Fibroblast of lung (primary cell): ENCODE results near the gene SHROOM4. TPM values are rescaled to one million over a fixed set of nuclear protein-coding genes. Genes with fewer than 3 reads are reported as not detected.

Source experiments
- DNase-seq, 2 donors: peaks; one replicate each; pipeline versions ENCODE4 v3.0.0 to v3.0.0-alpha.2; 2010; ENCODE audit warnings: low read depth in 2 of 2
- H2AFZ ChIP-seq: 2 replicates; pipeline ENCODE4 v1.5.1; 2012; ENCODE audit warnings: low read length, control low read depth, inconsistent platforms
- H3K27ac ChIP-seq: 2 replicates; pipeline ENCODE4 v1.5.1; 2011; ENCODE audit warnings: low read length, control low read depth; ENCODE audit not compliant: insufficient read depth
- H3K27me3 ChIP-seq: 2 replicates; pipeline ENCODE4 v1.5.1; 2011; ENCODE audit warnings: mild to moderate bottlenecking, low read length; ENCODE audit not compliant: control insufficient read depth, insufficient read depth
- H3K36me3 ChIP-seq: 2 replicates; pipeline ENCODE4 v1.5.1; 2011; ENCODE audit warnings: low read length; ENCODE audit not compliant: control insufficient read depth, insufficient read depth
- H3K4me1 ChIP-seq: 2 replicates; pipeline ENCODE4 v1.5.1; 2011; ENCODE audit warnings: low read length; ENCODE audit not compliant: control insufficient read depth, insufficient read depth; ENCODE audit errors: extremely low read depth
- H3K4me2 ChIP-seq: 2 replicates; pipeline ENCODE4 v1.5.1; 2011; ENCODE audit warnings: low read length, control low read depth; ENCODE audit not compliant: insufficient read depth; ENCODE audit errors: extremely low read depth
- H3K4me3 ChIP-seq, 4 experiments: fragments of 200-600 bp in 1 of 4; sonication (generic) in 1 of 4; replicated peaks in 1 of 4; 2 replicates each; pipeline ENCODE4 v1.5.1; 2011 to 2016; ENCODE audit warnings: low read length in 4 of 4, low read depth in 3 of 4, mild to moderate bottlenecking in 3 of 4, control low read depth in 2 of 4, inconsistent platforms in 1 of 4, mixed read lengths in 1 of 4; ENCODE audit not compliant: insufficient read depth in 1 of 4; ENCODE audit errors: control extremely low read depth in 1 of 4
- H3K79me2 ChIP-seq: 2 replicates; pipeline ENCODE4 v1.5.1; 2012; ENCODE audit warnings: mild to moderate bottlenecking, low read length, inconsistent platforms; ENCODE audit not compliant: control insufficient read depth, insufficient read depth
- H3K9ac ChIP-seq: 2 replicates; pipeline ENCODE4 v1.5.1; 2011; ENCODE audit warnings: mild to moderate bottlenecking, low read length, control low read depth; ENCODE audit not compliant: insufficient read depth
- H3K9me3 ChIP-seq: 2 replicates; pipeline ENCODE4 v1.5.1; 2012; ENCODE audit warnings: low read depth, low read length; ENCODE audit not compliant: control insufficient read depth, insufficient read depth
- H4K20me1 ChIP-seq: 2 replicates; pipeline ENCODE4 v1.5.1; 2011; ENCODE audit warnings: low read length; ENCODE audit not compliant: control insufficient read depth, insufficient read depth; ENCODE audit errors: extremely low read depth
- CTCF ChIP-seq, 2 donors: IDR thresholded peaks in 1 of 2; conservative IDR thresholded peaks in 1 of 2; 1 replicate in 1 of 2; 2 replicates in 1 of 2; pipeline ENCODE4 v1.5.1; 2011 to 2012; ENCODE audit warnings: low read length in 2 of 2, control low read depth in 1 of 2, inconsistent platforms in 1 of 2, low read depth in 1 of 2, mild to moderate bottlenecking in 1 of 2
- EZH2 ChIP-seq: IDR thresholded peaks from 2 replicates; pipeline ENCODE4 v1.5.1; 2012; ENCODE audit warnings: low read length, control low read depth, mild to moderate bottlenecking; ENCODE audit errors: missing control alignments
- polyA plus RNA-seq, 2 donors: library from polyadenylated mRNA; depleted of rRNA in 1 of 2; stranded (reverse) in 1 of 2; unstranded in 1 of 2; fragments of >200 nt; gene quantifications; 2 replicates each; pipeline ENCODE4 v1.2.1, GENCODE V29; 2011 to 2012; ENCODE audit warnings: missing spikeins in 1 of 2
- total RNA-seq: library from RNA; depleted of rRNA; stranded (reverse); fragments of >200 nt; gene quantifications from 2 replicates; pipeline ENCODE4 v1.2.1, GENCODE V29; 2014

SHROOM4 gene
- total and polyA plus RNA-seq, 2 donors (not counting 1 experiment from before 2014, with no cell fraction given): 0.45 to 0.50 TPM

GRCh38 chrX:50776248-50776647 is 37.7 kb downstream of the SHROOM4 start:
- TF ChIP-seq CTCF (conservative IDR thresholded peaks at IDR 0.05 in 1 of 2, IDR thresholded peaks at IDR 0.05 in 1 of 2; ENCODE audit: low read depth in 1 of 2, low read length in 2 of 2): no peak
- TF ChIP-seq EZH2: no peak
- Histone ChIP-seq H3K9me3 (no peaks in the 10 kb centered on the region), H3K79me2 (no peaks in the 10 kb centered on the region), H3K4me3 (no peak overlapping the region), H3K9ac (no peak overlapping the region), H3K27ac (no peak overlapping the region), H3K36me3 (no peaks in the 10 kb centered on the region), H2AFZ (no peak overlapping the region), H4K20me1 (no peaks in the 10 kb centered on the region), H3K4me2 (no peak overlapping the region), H3K4me1 (no peaks in the 10 kb centered on the region), H3K27me3 (no peaks in the 10 kb centered on the region)
- DNase-seq: no peak

GRCh38 chrX:50771382-50771781 is 42.6 kb downstream of the SHROOM4 start:
- Histone ChIP-seq H3K9ac (no peak overlapping the region), H3K27me3 (no peaks in the 10 kb centered on the region), H2AFZ (no peak overlapping the region), H3K36me3 (no peaks in the 10 kb centered on the region), H3K9me3 (no peaks in the 10 kb centered on the region), H3K79me2 (no peaks in the 10 kb centered on the region), H3K27ac (no peak overlapping the region), H3K4me3 (no peak overlapping the region), H3K4me2 (no peak overlapping the region), H4K20me1 (no peaks in the 10 kb centered on the region), H3K4me1 (no peaks in the 10 kb centered on the region)
- TF ChIP-seq CTCF (conservative IDR thresholded peaks at IDR 0.05 in 1 of 2, IDR thresholded peaks at IDR 0.05 in 1 of 2; ENCODE audit: low read depth in 1 of 2, low read length in 2 of 2) (no peak), EZH2 (no peak)
- no peak for DNase-seq

GRCh38 chrX:50770702-50771101 is 43.3 kb downstream of the SHROOM4 start:
- Histone ChIP-seq H4K20me1 (no peaks in the 10 kb centered on the region), H3K79me2 (no peaks in the 10 kb centered on the region), H3K36me3 (no peaks in the 10 kb centered on the region), H3K9me3 (no peaks in the 10 kb centered on the region), H3K27me3 (no peaks in the 10 kb centered on the region), H3K4me1 (no peaks in the 10 kb centered on the region), H3K9ac (no peak overlapping the region), H2AFZ (no peak overlapping the region), H3K27ac (no peak overlapping the region), H3K4me3 (no peak overlapping the region), H3K4me2 (no peak overlapping the region)
- TF ChIP-seq CTCF (conservative IDR thresholded peaks at IDR 0.05 in 1 of 2, IDR thresholded peaks at IDR 0.05 in 1 of 2; ENCODE audit: low read depth in 1 of 2, low read length in 2 of 2) (no peak), EZH2 (no peak)
- DNase-seq: peak in 1 of 2 donors; percentile 37
